Measurements from ENCODE around the gene NCSTN. TPM values are rescaled to one million over a fixed set of nuclear protein-coding genes. Genes with fewer than 3 reads are reported as not detected.

The NCSTN gene
- total and polyA plus RNA-seq, 10 of the 15 experiments (the other 5 are each of a cell fraction or from before 2014, with no cell fraction given), result 33.3 to 88.2 (median 60.4) TPM

- TF ChIP-seq IRF5 (IDR thresholded peaks at IDR 0.05; ENCODE audit: borderline replicate concordance) (no peak), LARP7 (IDR thresholded peaks at IDR 0.05) (peak; percentile 69), MTA2 (IDR thresholded peaks at IDR 0.05; ENCODE audit: low read depth) (no peak), SREBF1 (IDR thresholded peaks at IDR 0.05; ENCODE audit: low read length) (no peak), SIN3A (IDR thresholded peaks at IDR 0.05; ENCODE audit: low read depth, low read length) (peak; percentile 74; the same call in 1 of the 2 replicates), ZBED1 (IDR thresholded peaks at IDR 0.05; ENCODE audit: borderline replicate concordance) (peak; percentile 39; the same call in 1 of the 2 replicates), SMAD5 (IDR thresholded peaks at IDR 0.05; ENCODE audit: low read depth) (peak; percentile 69; the same call in 1 of the 2 replicates), HCFC1 (IDR thresholded peaks at IDR 0.05; ENCODE audit: low read length) (peak; percentile 66), JUNB (IDR thresholded peaks at IDR 0.05) (no peak), BHLHE40 (IDR thresholded peaks at IDR 0.05; ENCODE audit: borderline replicate concordance in 1 of 2, low read depth in 2 of 2, low read length in 1 of 2) (peak in 1 of 2 experiments; percentile 43; a peak in 1 of 4 replicates), HDAC2 (IDR thresholded peaks at IDR 0.05) (no peak), CHD2 (IDR thresholded peaks at IDR 0.05; ENCODE audit: borderline replicate concordance, low read depth, low read length) (peak; percentile 44; the same call in 1 of the 2 replicates), RELB (IDR thresholded peaks at IDR 0.05; ENCODE audit: low read depth) (peak; percentile 96)
- TF ChIP-seq, protein P1, sequence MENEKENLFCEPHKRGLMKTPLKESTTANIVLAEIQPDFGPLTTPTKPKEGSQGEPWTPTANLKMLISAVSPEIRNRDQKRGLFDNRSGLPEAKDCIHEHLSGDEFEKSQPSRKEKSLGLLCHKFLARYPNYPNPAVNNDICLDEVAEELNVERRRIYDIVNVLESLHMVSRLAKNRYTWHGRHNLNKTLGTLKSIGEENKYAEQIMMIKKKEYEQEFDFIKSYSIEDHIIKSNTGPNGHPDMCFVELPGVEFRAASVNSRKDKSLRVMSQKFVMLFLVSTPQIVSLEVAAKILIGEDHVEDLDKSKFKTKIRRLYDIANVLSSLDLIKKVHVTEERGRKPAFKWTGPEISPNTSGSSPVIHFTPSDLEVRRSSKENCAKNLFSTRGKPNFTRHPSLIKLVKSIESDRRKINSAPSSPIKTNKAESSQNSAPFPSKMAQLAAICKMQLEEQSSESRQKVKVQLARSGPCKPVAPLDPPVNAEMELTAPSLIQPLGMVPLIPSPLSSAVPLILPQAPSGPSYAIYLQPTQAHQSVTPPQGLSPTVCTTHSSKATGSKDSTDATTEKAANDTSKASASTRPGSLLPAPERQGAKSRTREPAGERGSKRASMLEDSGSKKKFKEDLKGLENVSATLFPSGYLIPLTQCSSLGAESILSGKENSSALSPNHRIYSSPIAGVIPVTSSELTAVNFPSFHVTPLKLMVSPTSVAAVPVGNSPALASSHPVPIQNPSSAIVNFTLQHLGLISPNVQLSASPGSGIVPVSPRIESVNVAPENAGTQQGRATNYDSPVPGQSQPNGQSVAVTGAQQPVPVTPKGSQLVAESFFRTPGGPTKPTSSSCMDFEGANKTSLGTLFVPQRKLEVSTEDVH (IDR thresholded peaks at IDR 0.05; ENCODE audit: low read depth, partially characterized antibody), result peak; percentile 84
- TF ChIP-seq, protein P2, sequence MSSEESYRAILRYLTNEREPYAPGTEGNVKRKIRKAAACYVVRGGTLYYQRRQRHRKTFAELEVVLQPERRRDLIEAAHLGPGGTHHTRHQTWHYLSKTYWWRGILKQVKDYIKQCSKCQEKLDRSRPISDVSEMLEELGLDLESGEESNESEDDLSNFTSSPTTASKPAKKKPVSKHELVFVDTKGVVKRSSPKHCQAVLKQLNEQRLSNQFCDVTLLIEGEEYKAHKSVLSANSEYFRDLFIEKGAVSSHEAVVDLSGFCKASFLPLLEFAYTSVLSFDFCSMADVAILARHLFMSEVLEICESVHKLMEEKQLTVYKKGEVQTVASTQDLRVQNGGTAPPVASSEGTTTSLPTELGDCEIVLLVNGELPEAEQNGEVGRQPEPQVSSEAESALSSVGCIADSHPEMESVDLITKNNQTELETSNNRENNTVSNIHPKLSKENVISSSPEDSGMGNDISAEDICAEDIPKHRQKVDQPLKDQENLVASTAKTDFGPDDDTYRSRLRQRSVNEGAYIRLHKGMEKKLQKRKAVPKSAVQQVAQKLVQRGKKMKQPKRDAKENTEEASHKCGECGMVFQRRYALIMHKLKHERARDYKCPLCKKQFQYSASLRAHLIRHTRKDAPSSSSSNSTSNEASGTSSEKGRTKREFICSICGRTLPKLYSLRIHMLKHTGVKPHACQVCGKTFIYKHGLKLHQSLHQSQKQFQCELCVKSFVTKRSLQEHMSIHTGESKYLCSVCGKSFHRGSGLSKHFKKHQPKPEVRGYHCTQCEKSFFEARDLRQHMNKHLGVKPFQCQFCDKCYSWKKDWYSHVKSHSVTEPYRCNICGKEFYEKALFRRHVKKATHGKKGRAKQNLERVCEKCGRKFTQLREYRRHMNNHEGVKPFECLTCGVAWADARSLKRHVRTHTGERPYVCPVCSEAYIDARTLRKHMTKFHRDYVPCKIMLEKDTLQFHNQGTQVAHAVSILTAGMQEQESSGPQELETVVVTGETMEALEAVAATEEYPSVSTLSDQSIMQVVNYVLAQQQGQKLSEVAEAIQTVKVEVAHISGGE (CRISPR knock-in tag; IDR thresholded peaks at IDR 0.05), result peak; percentile 85
- TF ChIP-seq, protein P3, sequence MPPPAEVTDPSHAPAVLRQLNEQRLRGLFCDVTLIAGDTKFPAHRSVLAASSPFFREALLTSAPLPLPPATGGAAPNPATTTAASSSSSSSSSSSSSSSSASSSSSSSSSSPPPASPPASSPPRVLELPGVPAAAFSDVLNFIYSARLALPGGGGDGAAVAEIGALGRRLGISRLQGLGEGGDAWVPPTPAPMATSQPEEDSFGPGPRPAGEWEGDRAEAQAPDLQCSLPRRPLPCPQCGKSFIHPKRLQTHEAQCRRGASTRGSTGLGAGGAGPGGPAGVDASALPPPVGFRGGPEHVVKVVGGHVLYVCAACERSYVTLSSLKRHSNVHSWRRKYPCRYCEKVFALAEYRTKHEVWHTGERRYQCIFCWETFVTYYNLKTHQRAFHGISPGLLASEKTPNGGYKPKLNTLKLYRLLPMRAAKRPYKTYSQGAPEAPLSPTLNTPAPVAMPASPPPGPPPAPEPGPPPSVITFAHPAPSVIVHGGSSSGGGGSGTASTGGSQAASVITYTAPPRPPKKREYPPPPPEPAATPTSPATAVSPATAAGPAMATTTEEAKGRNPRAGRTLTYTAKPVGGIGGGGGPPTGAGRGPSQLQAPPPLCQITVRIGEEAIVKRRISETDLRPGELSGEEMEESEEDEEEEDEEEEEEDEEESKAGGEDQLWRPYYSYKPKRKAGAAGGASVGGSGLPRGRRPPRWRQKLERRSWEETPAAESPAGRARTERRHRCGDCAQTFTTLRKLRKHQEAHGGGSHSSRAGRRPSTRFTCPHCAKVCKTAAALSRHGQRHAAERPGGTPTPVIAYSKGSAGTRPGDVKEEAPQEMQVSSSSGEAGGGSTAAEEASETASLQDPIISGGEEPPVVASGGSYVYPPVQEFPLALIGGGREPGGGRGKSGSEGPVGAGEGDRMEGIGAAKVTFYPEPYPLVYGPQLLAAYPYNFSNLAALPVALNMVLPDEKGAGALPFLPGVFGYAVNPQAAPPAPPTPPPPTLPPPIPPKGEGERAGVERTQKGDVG (CRISPR knock-in tag; IDR thresholded peaks at IDR 0.05), result no peak
Measured at GRCh38 chr1:160342953-160343869, at the start of gene NCSTN, which contains the start of gene COPA (continued).

Data from GM12878 (cell line).